Measurements from ENCODE around the gene EEF1AKMT4. TPM values are rescaled to one million over a fixed set of nuclear protein-coding genes. Genes with fewer than 3 reads are reported as not detected.

Gene EEF1AKMT4
- total and polyA plus RNA-seq, 2 of the 8 experiments (the other 6 are each of a cell fraction or from before 2014, with no cell fraction given), result 9.3 to 30.1 TPM

- Histone ChIP-seq H3K56ac (replicated peaks; ENCODE audit: insufficient read length, low read depth, low read length) (no peak overlapping the region), H3K79me2 (ENCODE audit: control insufficient read depth in 1 of 2, insufficient read depth in 2 of 2, low read length in 2 of 2) (peaks cover 8 to 17% of the 10 kb centered on the region in 2 experiments), H3K4me1 (replicated peaks in 1 of 4; ENCODE audit: control insufficient read depth in 3 of 4, insufficient read depth in 4 of 4, low read length in 3 of 4) (peaks cover 0 to 7% (median 2%) of the 10 kb centered on the region in 4 experiments; a peak in 4 of 7 replicates), H3K4ac (replicated peaks; ENCODE audit: insufficient read length, low read depth, low read length) (no peak overlapping the region), H2AFZ (ENCODE audit: low read length) (no peak overlapping the region), H3K18ac (ENCODE audit: extremely low read depth, low read length) (no peak overlapping the region), H3K36me3 (ENCODE audit: control insufficient read depth in 2 of 4, insufficient read depth in 4 of 4, low read length in 3 of 4) (peaks cover 5 to 15% (median 11%) of the 10 kb centered on the region in 4 experiments), H3K9me3 (ENCODE audit: insufficient read depth in 2 of 2, low read depth in 1 of 2, low read length in 1 of 2) (no peaks in the 10 kb centered on the region), H2BK12ac (ENCODE audit: low read depth, low read length) (no peak overlapping the region), H3K14ac (ENCODE audit: insufficient read length) (no peak overlapping the region), H3K27me3 (replicated peaks in 1 of 4; ENCODE audit: control insufficient read depth in 3 of 4, extremely low read depth in 1 of 4, insufficient read depth in 3 of 4, low read length in 3 of 4) (no peaks in the 10 kb centered on the region), H3K23me2 (ENCODE audit: low read depth, low read length) (peaks cover 10% of the 10 kb centered on the region), H3K4me2 (ENCODE audit: insufficient read depth in 1 of 2, low read depth in 2 of 2, low read length in 2 of 2) (no peak overlapping the region), H2AK5ac (ENCODE audit: low read depth, low read length) (no peak overlapping the region), H2BK20ac (ENCODE audit: low read length) (no peak overlapping the region), H3K27ac (ENCODE audit: low read depth, low read length) (no peak overlapping the region), H4K91ac (replicated peaks; ENCODE audit: insufficient read length, low read length) (no peak overlapping the region), H4K20me1 (replicated peaks in 1 of 2; ENCODE audit: control insufficient read depth in 1 of 2, insufficient read depth in 2 of 2, low read length in 2 of 2) (peaks cover 0 to 6% of the 10 kb centered on the region in 2 experiments), H3K4me3 (ENCODE audit: extremely low read depth in 1 of 4, insufficient read depth in 2 of 4, low read depth in 3 of 4, low read length in 4 of 4) (no peak overlapping the region), H3K23ac (ENCODE audit: insufficient read length) (no peak overlapping the region), H3K9ac (replicated peaks in 1 of 4; ENCODE audit: extremely low read depth in 1 of 4, low read depth in 3 of 4, low read length in 3 of 4) (no peak overlapping the region), H2BK5ac (ENCODE audit: low read depth, low read length) (no peak overlapping the region), H4K8ac (ENCODE audit: extremely low read depth, insufficient read depth, low read length) (no peak overlapping the region), H2BK120ac (replicated peaks; ENCODE audit: low read depth, low read length) (no peak overlapping the region), H2BK15ac (ENCODE audit: low read length) (no peak overlapping the region), H3K79me1 (ENCODE audit: low read depth, low read length) (peaks cover 8% of the 10 kb centered on the region; the same call in 1 of the 2 replicates), H4K5ac (ENCODE audit: insufficient read length, low read depth, low read length) (no peak overlapping the region)
- CTCF ChIA-PET (ENCODE audit: partially characterized antibody), result interaction anchor here (0.6 to 8.3 kb wide), 2 partner anchors 70 to 451 kb away, joined by 3 to 52 read pairs; partner anchors contain the start of gene VWA5B2
- no peak for FAIRE-seq
- TF ChIP-seq RAD21 (IDR thresholded peaks at IDR 0.05 in 1 of 2, conservative IDR thresholded peaks at IDR 0.05 in 1 of 2; ENCODE audit: low read depth in 2 of 2, low read length in 2 of 2), result no peak
- TF ChIP-seq, protein P1, sequence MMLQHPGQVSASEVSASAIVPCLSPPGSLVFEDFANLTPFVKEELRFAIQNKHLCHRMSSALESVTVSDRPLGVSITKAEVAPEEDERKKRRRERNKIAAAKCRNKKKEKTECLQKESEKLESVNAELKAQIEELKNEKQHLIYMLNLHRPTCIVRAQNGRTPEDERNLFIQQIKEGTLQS (IDR thresholded peaks at IDR 0.05; ENCODE audit: insufficient read depth, low read depth, low read length), result no peak
- no peak for TF ChIP-seq POLR2AphosphoS5 (IDR thresholded peaks at IDR 0.05; ENCODE audit: low read depth, low read length)
- TF ChIP-seq, protein P2, sequence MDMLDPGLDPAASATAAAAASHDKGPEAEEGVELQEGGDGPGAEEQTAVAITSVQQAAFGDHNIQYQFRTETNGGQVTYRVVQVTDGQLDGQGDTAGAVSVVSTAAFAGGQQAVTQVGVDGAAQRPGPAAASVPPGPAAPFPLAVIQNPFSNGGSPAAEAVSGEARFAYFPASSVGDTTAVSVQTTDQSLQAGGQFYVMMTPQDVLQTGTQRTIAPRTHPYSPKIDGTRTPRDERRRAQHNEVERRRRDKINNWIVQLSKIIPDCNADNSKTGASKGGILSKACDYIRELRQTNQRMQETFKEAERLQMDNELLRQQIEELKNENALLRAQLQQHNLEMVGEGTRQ (IDR thresholded peaks at IDR 0.05; ENCODE audit: low read length), result no peak
- TF ChIP-seq BCL11A (IDR thresholded peaks at IDR 0.05; ENCODE audit: low read depth in 2 of 2, low read length in 2 of 2), result no peak
- no peak for TF ChIP-seq KDM5A (IDR thresholded peaks at IDR 0.05; ENCODE audit: low read length)
- no peak for TF ChIP-seq EGR1 (IDR thresholded peaks at IDR 0.05; ENCODE audit: borderline replicate concordance, low read depth, low read length)
- TF ChIP-seq SRF (IDR thresholded peaks at IDR 0.05; ENCODE audit: low read depth, low read length), result no peak
- TF ChIP-seq PHF8 (conservative IDR thresholded peaks at IDR 0.05; ENCODE audit: low read depth, low read length), result no peak
- POLR2A ChIA-PET (ENCODE audit: partially characterized antibody), result interaction anchor here (1.5 kb wide), 1 partner anchor 66 kb away, joined by 3 read pairs; no protein-coding TSS in a partner anchor
- 88% methylated on average over 6 of the region's 7 CpGs; no CpG with 5 or more reads in 1 of the 2 experiments for WGBS, 2 experiments (ENCODE audit: extremely low coverage in 1 of 2, insufficient coverage in 1 of 2, insufficient read length in 1 of 2, insufficient replicate concordance in 2 of 2, low coverage in 1 of 2, low lambda C conversion rate in 2 of 2, missing lambda C conversion rate in 1 of 2)
- no peak for DNase-seq (ENCODE audit: low read depth in 1 of 2, low spot score in 2 of 2)
These were observed 47.1 kb downstream of the EEF1AKMT4 start for GRCh38 chr3:184296616-184297015.

All from H1 (cell line).